DMS53 (cell line): ENCODE results near the gene CDON.

Experiments
- DNase-seq: peaks from one replicate; lab custom pipeline; 2025; lab: John Stamatoyannopoulos, UW

Gene CDON

DNA sequence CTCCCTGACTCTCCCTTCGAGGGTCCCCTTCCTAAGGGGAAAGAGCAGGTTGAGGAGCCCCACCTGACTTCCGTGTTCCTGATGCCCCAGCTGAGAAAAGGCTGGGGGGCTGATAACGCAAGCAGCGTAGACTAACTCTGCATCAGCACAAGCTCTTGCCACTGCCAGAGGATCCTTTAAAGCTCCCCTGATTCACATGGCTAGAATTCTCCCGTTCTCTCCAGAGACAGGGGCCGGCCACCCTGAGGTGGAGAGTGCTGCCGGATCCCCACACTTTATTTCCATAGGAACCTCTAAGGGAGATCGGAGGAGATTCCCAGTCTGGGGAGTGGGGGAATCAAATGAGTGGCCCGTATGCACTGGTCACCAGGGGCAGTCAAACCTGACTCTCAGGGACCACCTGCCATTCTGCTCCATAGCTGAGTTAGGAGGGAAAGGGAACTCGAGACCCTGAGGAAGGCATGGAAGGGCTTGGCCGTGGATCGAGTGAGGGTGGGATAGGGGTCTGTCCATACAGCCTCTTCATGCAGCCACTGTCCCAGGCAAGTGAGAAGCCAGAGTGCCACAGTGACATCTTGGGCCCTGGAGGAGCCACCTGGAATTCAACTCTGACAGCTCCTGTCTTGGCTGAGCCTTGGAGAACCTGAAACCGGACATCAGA lies 118.2 kb downstream of the CDON start:
- DNase-seq: no peak

DNA sequence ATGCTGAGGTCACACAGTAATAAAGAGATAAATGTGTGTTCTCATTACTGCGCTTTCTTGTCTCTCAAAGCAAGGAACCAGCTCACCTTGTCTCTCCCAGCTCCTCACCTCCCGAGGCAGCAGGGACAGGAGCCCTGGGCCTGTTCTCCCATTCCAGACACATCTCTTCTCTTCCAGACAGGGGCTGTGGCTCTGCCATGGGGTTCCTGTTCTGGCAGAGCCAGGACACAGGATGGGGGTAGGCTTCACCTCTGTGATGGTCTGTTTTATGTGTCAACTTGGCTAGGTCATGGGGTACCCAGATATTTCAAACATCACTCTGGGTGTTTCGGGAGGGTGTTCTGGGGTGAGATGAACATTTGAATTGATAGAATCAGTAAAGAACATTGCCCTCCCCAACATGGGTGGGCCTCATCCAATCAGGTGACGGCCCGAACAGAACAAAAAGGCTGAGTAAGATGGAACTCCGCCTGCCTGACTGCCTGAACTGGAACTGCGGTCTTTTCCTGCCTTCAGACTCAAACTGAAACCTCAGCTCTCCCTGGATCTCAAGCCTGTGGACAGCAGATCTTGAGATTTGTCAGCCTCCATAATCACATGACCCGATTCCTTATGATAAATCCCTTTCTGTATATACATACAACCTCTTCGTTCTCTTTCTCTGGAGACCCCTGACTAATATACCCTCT lies 118.9 kb downstream of the CDON start:
- no peak for DNase-seq

DNA sequence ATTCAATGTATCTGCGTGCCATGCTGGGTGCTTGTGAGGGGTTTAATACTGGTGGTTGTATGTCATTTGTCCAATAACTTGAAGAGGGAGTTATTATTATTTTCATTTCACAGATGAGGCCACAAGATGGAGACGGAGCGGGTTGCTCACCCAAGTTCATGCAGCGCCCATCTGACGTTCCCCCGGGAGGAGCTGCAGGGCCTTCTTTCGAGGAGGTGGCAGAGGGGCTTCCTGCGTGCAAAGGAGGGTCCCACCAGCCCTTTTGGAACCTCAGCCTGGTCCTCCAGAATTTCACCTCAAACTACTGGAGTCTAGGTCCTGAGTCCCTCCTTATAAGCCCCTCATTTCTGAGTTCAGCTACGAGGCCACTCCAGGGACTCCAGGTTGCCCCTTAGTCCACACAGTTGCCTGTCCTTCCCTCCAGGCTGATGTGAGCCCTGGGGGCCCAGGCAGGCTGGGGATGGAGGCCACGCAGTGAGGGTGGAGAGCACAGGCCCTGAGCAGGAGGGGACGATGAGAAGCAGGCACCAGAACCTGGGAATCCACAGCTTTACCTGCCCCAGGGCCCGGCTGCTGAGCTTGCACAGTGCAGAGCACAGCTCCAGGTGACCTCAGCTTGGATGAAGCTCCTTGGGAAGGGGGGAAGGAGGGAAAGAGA lies 119.8 kb downstream of the CDON start:
- DNase-seq: no peak

DNA sequence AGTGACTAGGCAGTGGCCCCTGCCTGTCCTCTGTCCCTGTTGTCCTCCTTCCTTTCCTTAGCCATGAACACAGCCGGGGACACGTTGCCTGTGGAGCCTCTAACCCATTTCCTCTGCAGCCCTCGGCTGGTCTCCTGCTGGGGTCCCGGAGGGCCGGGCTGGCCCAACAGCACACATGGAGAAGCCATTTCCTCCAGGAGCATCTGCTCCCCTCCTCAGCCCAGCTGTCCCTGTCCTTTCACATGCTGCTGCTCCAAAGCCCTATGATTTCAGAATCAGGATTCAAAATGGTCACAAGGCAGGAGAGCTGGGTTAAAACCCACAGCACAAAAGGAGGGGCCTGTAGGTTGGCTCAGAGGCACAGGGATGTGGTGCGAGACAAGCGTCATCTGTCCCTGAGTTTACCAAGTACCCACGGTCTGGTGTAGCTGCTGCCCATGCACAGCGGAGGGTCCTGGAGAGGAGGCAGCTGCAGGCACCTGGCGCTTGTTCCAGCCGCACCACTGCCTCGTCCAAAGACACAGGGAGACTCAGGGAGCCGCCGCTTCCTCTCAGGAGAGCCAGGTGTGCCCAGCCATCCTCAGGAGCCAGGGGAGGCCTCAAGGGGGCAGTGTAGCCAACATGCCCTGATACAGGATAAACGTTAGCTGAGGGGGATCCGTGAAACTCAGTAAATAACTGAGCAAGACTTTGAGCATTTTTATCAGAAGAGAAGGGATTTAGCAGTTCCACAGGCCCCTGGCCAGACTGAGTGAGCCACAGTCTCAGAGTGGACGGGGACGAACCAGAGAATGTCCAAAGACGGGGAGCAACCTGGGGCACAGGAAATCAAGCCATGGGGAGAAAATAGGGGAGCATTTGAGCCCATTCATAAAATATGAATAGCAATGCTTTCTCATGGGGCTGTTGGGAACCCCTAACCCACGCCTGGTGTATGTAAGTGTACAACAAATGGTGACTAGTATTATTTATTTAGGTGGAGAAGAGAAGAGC lies 120.8 kb downstream of the CDON start:
- peak; percentile 95 for DNase-seq

DNA sequence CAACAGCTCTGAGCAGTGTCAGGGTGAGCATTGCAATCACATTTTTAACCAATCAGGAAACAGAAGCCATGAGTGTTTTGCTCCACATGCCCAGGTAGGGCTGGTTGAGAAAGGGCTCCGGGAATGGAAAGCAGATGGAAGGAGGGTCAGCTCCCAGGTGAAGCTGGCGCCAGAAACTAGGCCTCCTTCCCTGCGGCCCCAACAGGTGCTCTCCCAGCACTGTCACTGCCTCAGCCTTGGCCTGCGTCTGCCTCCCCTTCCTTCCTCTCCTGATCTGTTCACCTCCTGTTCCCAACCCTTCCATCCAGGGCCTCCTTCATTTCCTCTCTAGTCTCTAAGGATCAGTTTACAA lies 121.4 kb downstream of the CDON start:
- DNase-seq: peak; percentile 41

DNA sequence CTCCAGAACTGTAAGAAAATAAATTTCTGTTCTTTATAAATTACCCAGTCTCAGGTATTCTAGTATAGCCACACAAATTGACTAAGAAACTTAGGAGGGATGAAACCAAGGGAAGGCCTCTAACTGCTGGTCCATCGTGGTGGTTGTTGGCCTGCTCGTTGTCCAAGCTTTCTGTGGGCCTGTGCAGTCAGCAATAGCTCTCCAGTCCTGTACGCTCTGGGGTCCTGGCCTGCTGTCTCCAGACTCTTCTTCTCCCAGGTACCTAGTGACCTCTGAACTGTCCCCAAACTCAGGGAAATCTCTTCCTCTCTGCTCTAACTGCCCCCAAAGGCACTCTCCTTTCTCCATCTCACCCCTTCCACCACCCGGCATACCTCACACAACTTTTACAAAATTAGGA lies 122.5 kb downstream of the CDON start:
- no peak for DNase-seq

DNA sequence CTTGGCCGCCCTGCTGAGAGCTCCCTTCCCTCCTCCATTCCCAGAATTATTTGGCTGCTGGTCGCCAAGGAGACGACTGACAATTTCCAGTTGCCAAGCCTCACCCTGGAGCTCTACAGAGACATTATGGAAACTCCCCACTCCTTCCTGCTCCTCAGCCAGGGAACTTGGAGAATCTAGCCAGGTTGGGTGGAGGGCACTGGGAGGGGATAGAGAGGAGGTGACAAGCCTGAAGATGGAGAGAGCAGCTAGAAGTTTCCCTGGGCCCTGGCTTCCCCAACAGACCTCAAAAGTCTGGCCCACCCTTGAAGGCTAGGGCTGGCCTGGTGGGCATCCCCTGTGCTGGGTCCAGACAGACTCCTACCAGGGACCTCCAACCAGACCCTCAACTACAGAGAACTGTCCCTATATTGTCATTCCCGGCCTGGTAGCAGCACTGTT lies 123.6 kb downstream of the CDON start:
- DNase-seq: no peak

DNA sequence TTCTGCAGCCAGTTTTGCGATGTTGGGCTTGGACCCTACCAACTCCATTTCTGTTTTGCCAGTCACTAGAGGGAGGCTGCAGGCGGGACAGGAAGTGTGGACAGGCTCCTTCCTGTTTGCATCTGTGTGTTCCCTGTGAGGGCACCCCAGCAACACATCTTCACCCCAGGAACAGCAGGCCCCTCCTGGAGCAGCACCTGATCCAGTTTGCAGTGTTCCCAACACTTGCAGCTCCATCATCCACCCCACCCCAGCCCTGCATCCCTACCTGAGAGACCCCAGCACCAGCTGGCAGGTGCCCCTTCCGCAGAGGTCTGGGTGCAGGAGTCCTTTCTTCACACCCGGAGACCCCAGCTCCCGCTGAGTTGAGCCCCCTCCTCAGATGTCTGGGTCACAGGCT lies 124.2 kb downstream of the CDON start:
- DNase-seq: no peak

DNA sequence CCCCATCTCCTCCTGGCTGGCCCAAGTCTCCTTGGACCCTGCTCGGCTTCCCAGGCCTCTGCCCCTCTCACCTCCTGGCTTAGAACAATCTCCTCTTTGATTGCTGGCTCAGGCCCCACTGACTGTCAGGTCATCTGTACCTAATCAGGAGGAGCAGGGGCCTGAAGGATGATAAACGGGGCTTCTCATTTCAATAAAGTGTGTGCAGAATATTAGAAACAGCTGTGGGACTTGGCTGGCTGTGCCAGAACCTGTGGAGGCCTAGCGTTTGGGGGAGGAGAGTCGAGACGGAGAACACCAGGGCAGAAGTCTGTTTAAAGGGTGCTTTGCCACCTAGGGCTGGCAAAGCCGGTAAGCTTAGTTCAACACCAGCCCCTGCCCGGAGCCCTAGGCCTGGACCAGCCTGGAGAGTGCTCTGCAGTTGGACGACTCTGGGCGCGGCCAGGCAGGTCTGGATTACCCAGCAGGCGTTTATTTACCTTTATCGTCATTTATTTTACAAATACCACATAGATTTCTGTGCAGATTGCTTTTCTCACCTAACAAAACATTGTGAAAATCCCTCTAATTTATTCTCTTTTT lies 127.0 kb downstream of the CDON start:
- no peak for DNase-seq

DNA sequence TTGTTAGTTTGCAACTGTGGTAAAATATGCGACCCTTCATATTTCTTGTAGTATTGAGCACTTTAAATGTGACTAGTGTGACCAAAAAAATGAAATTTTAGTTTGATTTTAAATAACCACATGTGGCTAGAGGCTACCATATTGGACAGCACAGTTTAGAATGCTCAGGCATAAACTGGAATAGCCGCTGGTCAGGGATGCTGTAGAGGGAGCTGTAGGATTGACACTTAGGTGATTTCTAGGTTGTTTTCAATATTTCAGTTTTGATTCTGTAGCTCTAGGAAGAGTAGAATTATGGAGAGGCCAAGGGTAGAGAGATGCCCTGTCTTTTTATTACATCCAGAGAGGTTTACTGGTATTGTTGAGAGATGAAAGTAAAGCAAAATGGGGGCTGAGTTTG lies 127.6 kb downstream of the CDON start:
- DNase-seq: peak; percentile 23

DNA sequence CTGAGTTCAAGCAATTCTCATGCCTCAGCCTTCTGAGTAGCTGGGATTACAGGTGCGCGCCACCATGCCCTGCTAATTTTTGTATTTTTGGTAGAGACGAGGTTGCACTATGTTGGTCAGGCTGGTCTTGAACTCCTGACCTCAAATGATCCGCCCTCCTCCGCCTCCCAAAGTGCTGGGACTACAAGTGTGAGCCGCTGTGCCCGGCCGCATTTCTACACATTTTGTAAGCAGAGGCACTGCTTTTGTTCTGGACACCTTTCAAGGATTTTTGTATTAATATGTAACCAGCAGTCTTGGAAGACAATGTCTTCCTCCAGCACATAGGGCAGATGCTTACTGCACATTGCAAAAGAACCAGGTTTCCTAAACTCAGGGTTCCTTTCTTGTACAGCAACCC lies 128.2 kb downstream of the CDON start:
- DNase-seq: no peak

DNA sequence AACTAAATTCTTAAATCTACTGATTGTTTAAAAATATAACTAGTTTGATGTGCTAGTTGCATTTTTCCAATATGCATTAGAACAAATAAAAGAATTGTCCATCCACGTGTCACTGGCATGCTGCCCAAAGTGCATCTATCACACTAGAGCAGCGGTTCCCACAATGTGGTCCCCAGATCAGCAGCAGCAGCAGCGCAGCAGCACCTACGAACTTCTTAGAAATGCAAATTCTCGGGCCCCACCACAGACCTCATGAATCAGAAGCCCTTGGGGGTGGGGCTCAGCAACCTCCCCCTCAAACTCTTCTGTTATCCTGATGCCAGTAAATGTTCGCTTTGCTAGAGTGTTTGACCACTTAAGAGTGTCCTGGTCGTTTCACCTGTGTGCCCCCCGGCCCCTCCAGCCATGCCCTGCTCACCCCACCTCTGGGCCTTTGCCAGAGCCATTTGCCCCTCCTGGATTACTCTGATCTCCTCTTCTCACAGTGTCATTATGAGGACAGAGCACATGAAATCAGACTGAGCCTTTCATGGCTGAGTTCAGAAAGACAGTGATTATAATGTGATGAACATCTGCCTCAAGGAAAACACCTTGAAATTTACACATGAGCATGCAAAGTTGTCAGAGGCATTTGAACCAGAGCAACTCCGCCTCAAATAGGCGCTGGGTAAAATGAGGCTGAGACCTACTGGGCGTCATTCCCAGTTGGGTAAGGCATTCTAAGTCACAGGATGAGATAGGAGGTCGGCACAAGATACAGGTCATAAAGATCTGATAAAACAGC lies 129.4 kb downstream of the CDON start:
- DNase-seq: no peak

DNA sequence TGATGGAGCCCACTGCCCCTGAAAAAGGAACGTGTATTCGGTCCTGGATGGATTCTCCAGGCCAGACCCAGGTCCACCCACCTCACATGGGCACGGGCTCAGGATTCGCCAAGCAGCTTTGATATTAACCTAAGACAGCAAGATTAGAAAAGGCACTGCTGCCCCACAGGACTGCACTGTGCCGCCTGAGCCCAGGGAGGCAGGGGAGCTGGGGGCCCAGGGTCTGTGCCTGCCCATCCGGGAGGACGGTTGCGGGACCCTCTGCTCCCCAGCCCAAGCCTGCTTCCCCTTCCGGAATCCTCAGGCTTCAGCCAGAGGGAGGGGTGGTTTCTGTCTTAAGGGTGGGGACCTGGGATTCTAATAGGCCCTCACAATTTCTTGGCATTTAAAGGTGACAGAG lies 130.4 kb downstream of the CDON start:
- no peak for DNase-seq

DNA sequence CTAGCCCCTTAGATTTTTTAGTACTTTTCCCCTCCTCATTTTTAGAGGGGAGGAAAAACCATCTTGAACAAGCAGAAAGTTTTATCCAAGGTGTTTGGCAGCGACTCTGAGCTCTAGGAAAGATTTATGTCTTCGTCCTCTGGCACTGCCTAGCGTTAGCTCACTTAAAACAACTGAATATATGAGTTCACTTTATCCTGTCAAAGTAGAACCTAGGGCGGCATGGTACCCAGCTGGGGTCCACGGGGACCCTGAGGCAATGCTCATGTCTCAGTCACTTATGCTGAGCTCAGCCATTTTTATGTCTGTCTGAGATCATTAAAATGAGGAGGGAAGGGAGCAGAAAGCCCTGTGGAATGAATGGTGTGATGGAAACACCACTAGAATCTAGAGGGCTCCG lies 131.0 kb downstream of the CDON start:
- no peak for DNase-seq

DNA sequence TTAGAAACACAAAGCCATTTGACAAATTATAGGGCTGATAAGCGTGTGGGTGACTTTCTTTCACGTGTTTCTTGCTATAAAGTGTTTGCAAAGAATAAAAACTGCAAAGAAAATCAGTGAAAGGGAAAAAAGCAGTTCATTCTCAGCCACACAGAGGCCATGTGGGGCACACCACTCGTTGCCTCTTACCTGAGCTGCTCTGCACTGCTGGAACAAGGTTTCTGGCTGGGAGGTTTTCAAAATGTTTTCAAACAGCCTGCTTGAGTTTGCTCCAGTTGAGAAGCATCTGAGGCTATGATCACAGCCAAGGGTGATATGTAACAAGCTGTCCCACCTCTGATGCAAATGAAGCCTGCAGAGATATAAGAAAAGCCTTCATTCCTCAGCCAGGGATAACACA lies 131.6 kb downstream of the CDON start:
- no peak for DNase-seq

DNA sequence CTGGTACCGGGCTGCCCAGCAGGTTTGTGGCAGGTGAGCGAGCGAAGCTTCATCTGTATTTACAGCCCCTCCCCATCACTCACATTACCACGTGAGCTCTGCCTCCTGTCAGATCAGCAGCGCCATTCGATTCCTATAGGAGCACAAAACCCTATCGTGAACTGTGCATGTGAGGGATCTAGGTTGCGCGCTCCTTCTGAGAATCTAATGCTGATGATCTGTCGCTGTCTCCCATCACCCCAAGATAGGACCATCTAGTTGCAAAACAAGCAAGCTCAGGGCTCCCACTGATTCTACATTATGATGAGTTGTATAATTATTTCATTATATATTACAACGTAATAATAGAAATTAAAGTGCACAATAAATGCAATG lies 132.6 kb downstream of the CDON start:
- DNase-seq: no peak

DNA sequence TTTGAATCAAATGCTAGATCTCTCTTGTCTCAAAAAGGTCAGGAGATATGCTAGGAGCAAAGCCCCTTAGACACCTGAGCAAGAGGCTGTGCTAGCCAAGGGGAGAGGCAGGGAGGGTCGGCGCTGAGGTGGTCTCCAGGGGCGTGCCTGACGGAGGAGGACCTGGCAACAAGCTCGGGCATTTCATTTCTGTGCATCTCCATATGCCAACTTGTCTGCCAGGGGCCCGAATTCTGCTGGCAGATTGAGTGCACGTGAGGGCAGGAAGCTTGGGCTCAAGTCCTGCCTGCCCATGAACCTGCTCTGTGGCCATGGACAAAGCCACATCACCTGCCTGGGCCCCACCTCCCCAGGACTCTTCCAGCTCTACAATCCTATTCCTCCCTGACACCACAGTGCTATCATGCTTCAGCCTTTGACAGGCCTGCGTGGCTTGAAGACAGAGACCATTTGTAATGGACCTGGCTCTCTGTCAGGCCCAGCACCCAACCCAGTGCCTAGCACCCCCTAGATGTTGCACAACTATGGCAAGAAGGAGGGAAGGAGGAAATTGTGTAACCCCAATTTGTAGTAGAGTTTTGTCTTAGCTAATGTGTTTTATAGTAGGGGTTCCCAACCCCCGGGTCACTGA lies 133.1 kb downstream of the CDON start:
- DNase-seq: no peak

DNA sequence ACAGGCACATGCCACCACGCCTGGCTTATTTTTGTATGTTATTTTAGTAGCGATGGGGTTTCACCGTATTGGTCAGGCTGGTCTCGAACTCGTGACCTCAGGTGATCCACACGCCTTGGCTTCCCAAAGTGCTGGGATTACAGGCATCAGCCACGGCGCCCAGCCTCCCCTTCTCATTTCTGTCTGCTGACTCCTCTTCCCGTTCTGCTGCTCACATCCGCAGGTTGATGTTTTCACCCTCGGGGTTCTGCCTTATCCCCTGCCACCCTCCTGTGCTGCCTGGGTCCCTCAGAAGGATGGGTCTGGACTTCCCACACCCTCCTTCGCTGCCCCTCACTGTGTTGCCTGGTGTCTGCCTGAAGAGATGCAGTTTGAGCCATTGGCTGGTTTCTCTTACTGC lies 136.0 kb downstream of the CDON start:
- no peak for DNase-seq

DNA sequence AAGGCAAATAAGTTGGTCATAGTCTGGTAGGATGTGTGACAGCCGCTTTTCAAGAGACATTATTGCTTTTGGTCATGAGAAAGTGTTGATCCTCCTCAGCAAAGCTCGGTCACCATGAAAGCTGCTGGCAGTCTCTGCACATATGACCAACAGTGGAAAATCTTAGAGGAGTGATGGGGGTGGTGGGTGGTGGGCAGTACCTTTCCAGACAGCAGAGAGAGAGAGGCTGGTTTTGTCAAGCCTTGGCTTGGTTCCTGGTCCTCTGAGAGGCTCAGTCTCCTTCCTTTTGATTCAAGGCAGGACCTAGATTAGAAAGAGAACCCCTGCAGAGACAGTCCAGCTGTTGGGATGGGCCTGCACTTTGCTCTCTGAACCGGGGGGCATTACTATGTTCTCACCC lies 136.9 kb downstream of the CDON start:
- DNase-seq: no peak

DNA sequence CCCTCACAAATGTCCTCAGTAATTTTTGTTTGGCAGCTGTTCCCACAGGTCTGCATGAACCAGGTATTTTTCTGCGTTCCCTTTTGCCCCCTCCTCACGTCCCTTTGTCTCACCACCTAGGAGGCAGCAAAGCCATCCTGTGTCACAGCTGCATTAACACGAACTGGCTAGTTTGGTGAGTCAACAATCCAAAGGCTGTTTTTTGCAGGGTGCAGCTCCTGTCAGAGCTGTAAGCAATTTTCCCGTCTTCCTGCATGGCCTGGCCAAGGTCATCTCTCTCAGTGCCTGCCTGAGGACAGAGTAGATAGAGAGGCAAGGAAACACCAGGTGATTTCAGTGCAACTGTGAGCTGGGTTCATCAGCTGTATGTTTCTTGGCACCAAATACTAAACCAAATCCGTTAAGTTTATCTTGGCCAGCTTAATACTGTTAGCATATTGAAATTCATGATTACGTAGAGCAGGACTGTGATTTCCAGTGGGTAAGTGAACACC lies 137.4 kb downstream of the CDON start:
- no peak for DNase-seq
